ENCODE measurements around the gene MIER3.

Gene MIER3

GRCh38 chr5:56893251-56893951 lies 58.5 kb downstream of the MIER3 start:
- DNase-seq: no peak

- DNase-seq: no peak
Observed at GRCh38 chr5:56881571-56881970, 70.4 kb downstream of the MIER3 start.

GRCh38 chr5:56876327-56876726 lies 75.6 kb downstream of the MIER3 start:
- DNase-seq: no peak

- DNase-seq: no peak
Observed at GRCh38 chr5:56873056-56873455, 78.9 kb downstream of the MIER3 start.

GRCh38 chr5:56871777-56872176 lies 80.1 kb downstream of the MIER3 start:
- DNase-seq: no peak
